T-helper 22 cell (primary cell): ENCODE data around the gene P2RX1.

Experiments used
- DNase-seq: peaks from one replicate; pipeline ENCODE4 v3.0.0-alpha.2; 2020; ENCODE audit warnings: low read depth

Gene P2RX1

DNA sequence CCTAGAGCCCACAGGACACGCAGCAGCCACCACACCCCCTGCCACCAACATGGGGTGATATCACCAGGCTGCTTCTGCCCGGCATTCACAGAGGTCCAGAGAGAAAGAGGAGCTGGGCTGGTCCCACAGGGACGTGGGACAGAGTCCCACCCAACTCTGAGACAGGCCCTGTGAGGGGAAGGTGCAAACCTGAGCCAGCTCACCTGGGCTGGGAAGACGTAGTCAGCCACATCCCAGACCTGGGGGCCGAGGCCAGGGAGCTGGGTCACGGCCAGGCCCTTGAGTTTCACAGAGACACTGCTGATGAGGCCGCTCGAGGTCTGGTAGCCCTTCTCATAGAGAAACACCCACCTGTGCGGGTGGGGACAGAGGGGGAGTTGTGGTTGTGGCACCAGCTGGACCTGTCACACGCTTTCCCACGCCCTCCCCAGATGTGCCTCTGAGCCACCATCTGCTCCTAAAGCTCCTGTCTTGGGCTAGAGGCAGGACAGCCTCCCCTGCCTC is 11.2 kb downstream of the P2RX1 start:
- no peak for DNase-seq

- no peak for DNase-seq
Measured at GRCh38 chr17:3904501-3904900, 11.8 kb downstream of the P2RX1 start.

GRCh38 chr17:3903881-3904290 is 12.4 kb downstream of the P2RX1 start:
- DNase-seq = no peak

DNA sequence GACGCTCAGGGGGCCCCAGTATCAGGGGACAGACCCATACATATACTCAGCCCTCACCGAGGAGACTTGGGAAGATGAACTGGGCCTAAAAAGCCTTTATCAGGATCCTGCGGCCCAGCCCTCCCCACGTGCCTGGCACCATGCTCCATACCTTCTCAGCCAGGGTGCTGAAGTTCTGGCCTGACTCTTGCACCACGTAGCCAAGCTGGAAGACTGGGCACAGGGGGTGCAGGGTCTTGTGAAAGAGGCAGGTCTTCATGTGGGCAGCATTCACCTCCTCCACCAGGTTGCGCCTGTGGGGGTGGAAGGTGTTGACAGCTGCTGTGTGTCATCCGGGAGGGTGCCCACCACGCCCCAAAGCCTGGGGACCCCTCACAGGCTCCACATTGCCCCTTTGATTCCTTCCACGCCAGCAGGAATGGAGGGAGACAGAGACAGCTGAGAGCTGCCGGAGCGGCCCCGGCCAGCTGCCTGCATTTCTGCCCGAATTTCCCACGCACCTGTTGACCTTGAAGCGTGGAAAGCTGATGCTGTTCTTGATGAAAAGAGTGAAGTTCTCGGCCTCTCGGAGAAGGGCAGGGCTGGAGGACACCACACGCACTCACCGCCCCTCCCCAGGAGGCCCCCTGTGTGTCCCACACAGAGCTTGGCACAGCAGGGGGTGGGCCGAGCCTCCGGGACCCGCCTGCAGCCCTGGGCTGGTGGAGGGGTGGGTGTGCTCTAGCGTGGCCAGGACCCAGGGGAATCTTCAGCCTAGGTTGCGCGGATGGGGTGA is 13.0 kb downstream of the P2RX1 start:
- DNase-seq = no peak

DNA sequence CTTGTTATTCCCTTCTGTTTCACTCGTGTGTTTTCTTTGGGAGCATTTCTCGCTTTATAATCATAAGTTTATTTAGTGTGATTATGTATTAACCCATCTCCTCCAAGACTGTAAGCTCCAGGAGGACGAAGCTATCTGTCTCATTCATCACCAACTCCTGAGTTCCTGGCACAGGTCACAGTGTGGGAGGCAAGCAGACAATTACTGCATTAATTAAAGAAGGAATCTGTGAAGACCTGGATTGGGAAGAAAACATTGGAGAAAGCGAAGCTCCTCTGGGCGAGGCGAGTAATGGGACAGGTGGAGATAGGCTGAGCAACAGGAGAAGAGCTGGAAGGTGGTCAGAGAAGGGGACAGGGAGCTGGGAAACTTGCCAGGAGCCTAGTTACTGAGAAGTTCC is 15.6 kb downstream of the P2RX1 start:
- DNase-seq = no peak

GRCh38 chr17:3897731-3898130 is 18.5 kb downstream of the P2RX1 start:
- DNase-seq = no peak

- no peak for DNase-seq
Measured at GRCh38 chr17:3896968-3897235, 19.4 kb downstream of the P2RX1 start.

DNA sequence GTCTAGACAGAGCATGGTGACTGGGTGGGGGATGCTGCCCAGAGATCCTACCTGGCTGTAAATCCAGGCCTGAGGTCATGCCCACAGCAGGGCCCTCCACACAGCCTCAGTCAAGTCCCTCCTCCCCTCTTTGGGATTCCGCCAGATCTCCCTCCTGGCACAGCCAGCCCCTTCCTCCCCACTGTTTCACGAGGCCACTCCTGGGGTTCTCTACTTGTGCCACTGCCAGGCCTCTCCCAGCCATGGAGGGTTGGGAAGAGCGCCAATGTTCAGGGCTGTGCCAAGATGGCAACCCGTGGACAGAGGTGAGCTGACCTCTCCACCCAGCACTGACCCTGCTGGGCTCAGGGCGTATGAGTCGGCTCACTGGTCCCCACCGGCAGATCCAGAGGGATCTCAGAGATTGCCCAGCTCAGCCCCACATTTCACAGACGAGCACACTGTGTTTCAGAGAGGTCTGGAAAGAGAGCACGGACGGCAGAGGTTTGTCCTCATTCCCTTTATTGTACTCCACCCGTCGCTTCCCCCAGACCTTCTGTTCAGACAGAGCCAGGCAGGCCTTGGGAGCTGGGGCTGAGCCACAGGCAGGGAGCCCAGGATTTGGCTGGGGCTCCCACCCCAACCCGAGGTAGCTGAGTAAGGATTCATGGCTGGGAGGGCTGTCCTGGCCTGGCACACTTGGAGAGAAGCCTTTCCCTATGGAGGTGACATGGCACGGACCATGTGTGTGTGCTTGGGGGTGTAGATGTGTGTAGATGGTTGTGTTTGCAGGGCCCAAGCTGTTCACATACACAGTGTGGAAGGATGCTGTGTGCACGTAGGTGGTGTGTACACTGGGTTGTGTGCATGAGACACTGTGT is 19.9 kb downstream of the P2RX1 start:
- no peak for DNase-seq

DNA sequence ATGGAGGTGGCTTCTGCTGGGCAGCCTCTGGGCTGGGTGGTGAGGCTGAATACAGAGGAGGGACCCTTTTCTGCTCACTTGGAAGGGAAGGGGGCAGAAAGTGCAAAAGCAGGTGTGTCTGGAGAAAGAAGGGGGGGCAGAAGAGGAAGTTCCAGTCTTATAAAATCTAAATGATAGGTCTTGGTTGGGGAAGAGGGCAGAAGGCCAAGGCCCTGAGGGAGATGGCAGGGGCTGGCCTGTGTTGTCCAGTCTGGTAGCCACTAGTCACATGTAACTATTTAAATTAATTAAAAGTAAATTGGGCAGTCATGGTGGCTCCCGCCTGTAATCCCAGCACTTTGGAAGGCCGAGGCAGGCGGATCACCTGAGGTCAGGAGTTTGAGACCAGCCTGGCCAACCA is 20.9 kb downstream of the P2RX1 start:
- no peak for DNase-seq

- DNase-seq = no peak
Measured at GRCh38 chr17:3894911-3895343, 21.3 kb downstream of the P2RX1 start.

GRCh38 chr17:3894188-3894587 is 22.1 kb downstream of the P2RX1 start:
- DNase-seq = no peak

DNA sequence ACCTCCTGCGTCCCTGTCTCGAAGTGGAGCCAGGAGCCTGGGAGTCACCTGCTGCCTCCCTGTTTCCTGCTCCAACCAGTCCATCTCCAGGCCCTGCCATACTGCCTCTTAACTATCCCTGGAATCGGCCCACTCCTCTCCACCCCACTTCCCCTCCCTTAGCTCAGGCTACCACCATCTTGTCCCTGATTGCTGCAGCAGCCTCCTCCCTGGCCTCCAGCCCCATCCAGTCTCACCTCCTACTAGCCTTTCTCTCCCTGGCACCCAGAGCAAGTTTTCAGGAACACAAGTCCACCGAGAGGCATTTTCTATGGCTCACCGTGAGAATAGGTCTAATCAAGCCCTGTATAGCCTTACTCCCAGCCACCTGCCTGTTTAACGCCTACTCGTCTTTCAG is 22.5 kb downstream of the P2RX1 start:
- no peak for DNase-seq

GRCh38 chr17:3893003-3893719 is 23.1 kb downstream of the P2RX1 start, which contains the start of gene CAMKK1:
CAMKK1 (minus strand) TSS chr17:3893053; CDS start chr17:3885687, 7,366 bp downstream.
- peak; percentile 80 for DNase-seq

- DNase-seq = peak; percentile 83
Measured at GRCh38 chr17:3892095-3892998, 23.9 kb downstream of the P2RX1 start.

DNA sequence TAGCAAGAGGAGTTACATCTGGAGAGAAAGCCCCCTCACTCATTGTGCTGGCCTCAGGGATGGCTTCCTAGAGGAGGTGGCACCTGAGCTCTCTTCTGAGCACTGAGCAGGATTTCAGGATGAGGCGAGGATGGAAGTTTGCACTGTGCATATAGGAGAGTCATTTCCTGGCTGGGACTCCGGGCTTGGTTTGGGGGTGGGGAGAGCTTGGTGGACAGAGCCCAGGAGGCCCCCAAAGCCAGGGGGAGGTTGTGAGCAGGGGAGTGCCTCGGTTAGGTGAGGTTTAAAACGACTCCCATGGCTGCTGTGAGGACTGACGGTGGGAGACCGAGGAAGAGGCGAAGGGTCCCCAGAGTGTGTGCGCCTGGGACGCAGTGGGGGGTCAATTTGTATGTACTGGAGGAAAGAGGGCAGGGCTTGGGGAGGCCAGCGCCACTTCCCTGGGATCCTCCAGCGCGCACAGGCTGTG is 24.6 kb downstream of the P2RX1 start:
- DNase-seq = no peak

- DNase-seq = no peak
Measured at GRCh38 chr17:3890878-3891219, 25.4 kb downstream of the P2RX1 start.

GRCh38 chr17:3890082-3890877 is 26.0 kb downstream of the P2RX1 start:
- no peak for DNase-seq

DNA sequence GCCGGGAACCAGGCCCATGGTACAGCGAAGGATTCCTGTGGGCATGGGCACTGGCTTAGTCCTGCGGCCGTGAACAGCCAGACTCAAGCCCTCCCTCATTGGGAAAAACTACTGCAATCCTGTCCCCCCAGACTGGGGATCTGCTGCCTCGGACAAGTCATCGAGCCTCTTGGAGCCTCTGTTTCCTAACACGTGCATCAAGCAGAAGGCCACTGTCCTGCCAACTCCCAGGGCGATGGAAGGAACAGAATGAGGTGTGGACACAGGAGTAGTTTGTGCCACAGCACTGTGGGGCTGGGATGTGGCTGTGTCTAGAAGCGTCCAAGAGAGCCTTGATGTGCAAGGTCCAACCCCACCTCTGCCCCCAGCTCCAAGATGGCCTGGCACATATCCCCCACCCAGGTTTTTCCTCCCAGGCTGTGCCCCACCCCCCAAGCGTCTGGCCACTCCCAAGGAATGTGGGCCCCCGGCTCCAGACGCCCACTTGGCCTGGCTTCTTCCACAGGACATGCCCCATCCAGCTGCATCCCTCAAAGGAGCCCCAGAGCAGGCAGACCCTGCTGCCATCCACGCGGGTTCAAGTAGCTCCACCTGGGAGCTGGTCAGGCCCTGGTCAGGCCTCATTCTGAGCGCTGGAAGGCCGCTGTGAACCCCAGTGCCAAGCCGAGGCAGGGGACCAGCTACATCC is 26.8 kb downstream of the P2RX1 start:
- no peak for DNase-seq

GRCh38 chr17:3888343-3889171 is 27.7 kb downstream of the P2RX1 start:
- no peak for DNase-seq
